ENCODE data around the gene LMO1. TPM values are rescaled to one million over a fixed set of nuclear protein-coding genes. Genes with fewer than 3 reads are reported as not detected.

The LMO1 gene
- total and polyA plus RNA-seq, 9 of the 15 experiments (the other 6 are each of a cell fraction or from before 2014, with no cell fraction given): not detected

GRCh38 chr11:8233691-8234424, 29.8 kb downstream of the LMO1 start (continued):
- TF ChIP-seq MTA2 (IDR thresholded peaks at IDR 0.05; ENCODE audit: low read depth) (no peak), PHF21A (IDR thresholded peaks at IDR 0.05; ENCODE audit: borderline replicate concordance, low read depth) (no peak), BMI1 (IDR thresholded peaks at IDR 0.05; ENCODE audit: low read length) (no peak), TAF9B (IDR thresholded peaks at IDR 0.05; ENCODE audit: partially characterized antibody) (no peak), KLF6 (CRISPR knock-in tag; IDR thresholded peaks at IDR 0.05; ENCODE audit: borderline replicate concordance) (no peak), SETDB1 (IDR thresholded peaks at IDR 0.05; ENCODE audit: low read length) (no peak), U2AF2 (optimal IDR thresholded peaks at IDR 0.05; ENCODE audit: low read depth, low read length) (no peak), IRF9 (tag; IDR thresholded peaks at IDR 0.05) (no peak), MBD2 (IDR thresholded peaks at IDR 0.05; ENCODE audit: borderline replicate concordance, low read depth) (no peak), HMG20B (CRISPR knock-in tag; IDR thresholded peaks at IDR 0.05) (no peak), USF2 (CRISPR knock-in tag; IDR thresholded peaks at IDR 0.05) (no peak), BRF1 (IDR thresholded peaks at IDR 0.05; ENCODE audit: borderline replicate concordance, extremely low read depth, insufficient read length) (no peak), HDGF (IDR thresholded peaks at IDR 0.05) (no peak), RUNX1 (IDR thresholded peaks at IDR 0.05; ENCODE audit: low read depth) (no peak), MNT (conservative IDR thresholded peaks at IDR 0.05) (no peak)
